NCI-H1105 treated with DMSO at 0.1 percent for 48 hours (cell line): ENCODE results near the gene NADK.

Experiments used
- DNase-seq: peaks from one replicate; lab custom pipeline; 2025; lab: John Stamatoyannopoulos, UW

Gene NADK

GRCh38 chr1:1777950-1778662, at the start of gene NADK:
TSS of gene NADK (minus strand) at chr1:1778470. CDS start at chr1:1765406, 13,064 bp downstream.
- DNase-seq: peak; percentile 42

GRCh38 chr1:1827089-1827848, 49.0 kb upstream of the NADK start:
- no peak for DNase-seq

- no peak for DNase-seq
Measured at GRCh38 chr1:1826356-1827088, 48.3 kb upstream of the NADK start.

- no peak for DNase-seq
Measured at GRCh38 chr1:1825217-1825616, 46.9 kb upstream of the NADK start.

DNA sequence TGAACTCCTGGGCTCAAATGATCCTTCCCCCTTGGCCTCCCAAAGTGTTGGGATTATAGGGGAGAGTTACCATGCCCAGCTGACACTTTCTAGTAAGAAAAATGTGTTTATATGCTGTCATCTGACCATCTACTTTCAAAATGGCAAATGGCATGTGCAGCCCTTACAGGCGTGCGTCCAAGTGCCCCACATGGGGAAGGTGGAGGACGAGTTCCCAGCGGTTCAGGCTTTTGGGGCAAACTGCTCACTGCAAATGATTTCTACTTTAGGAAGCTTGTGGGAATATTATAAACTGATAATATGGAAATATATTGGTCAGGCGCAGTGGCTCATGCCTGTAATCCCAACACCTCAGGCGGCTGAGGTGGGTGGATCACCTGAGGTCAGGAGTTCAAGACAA, 41.5 kb upstream of the NADK start:
- DNase-seq: no peak

GRCh38 chr1:1817221-1817620, 39.0 kb upstream of the NADK start:
- DNase-seq: no peak

DNA sequence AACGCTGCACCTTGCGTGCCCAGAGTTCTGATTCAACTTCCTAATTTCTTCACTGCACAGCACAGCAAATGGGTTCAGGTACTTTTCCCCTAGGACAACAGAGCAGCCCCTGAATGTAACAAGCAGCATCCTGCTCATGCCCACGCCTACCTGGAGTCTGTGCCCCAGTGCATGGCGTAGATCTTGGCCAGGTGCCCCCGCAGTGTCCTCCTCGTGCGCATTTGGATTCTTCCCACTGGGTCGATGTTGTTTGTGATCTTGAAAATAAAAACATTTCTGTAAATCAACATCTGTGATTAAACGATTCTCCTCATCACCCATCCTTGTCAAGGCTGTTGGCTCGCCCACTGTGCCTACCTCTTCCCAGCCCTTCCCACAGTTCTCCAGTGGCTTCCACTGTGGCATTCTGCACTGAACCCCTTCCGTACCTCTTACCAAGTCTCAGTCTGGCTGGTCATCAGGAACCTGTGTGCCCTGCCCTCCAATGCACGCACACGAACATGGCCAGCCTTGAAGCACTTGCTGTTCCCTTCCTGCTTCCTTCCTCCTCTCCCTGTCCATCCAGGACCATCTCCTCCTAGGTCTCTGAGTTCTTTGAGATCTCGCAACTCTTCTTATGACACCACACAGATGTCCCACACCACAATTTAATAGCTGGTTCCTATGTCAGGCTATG, 37.5 kb upstream of the NADK start:
- no peak for DNase-seq

DNA sequence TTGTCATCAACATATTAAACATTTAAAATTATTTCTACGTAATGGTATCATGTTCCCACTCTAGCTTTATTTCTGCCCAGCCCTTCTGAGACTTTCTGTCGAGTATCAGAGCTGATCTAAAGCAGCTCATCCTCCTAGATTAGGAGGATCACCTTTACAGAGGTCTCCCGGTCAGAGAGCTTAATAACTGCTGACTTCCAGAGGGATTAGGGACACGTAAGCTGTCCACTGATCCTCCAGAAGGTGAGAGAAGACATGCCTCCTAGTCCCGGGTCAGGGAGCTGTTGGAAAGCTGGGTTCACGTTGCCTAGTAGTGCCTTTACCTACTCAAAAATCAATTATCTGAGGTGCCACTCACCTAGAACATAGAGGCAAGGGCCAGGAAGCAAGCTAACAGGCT, 31.2 kb upstream of the NADK start:
- DNase-seq: no peak

GRCh38 chr1:1808206-1808605, 29.9 kb upstream of the NADK start:
- no peak for DNase-seq

- no peak for DNase-seq
Measured at GRCh38 chr1:1806890-1807289, 28.6 kb upstream of the NADK start.

- DNase-seq: no peak
Measured at GRCh38 chr1:1804301-1804700, 26.0 kb upstream of the NADK start.

- no peak for DNase-seq
Measured at GRCh38 chr1:1802871-1803270, 24.6 kb upstream of the NADK start.

- no peak for DNase-seq
Measured at GRCh38 chr1:1799716-1800115, 21.4 kb upstream of the NADK start.

GRCh38 chr1:1797731-1798341, 19.6 kb upstream of the NADK start:
- DNase-seq: no peak

DNA sequence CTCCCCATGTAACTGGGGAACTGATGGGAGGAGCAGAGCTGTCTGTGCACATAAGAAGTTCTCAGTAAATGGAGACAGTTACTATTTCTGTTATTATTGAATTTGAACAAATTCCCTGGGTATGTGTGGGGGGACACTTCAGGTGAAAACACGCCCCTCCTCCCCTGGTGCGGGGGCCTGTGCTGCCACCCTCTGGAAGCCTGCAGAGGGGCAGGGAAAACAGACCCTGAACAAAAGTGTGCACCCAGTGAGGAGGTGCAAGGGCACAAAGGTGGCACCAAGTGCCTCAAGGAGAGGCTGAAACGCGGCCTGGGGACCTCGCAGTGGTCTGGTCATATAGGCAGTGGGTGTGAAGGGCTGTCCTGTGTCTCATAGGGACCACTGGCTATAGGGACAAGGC, 18.2 kb upstream of the NADK start:
- DNase-seq: no peak

DNA sequence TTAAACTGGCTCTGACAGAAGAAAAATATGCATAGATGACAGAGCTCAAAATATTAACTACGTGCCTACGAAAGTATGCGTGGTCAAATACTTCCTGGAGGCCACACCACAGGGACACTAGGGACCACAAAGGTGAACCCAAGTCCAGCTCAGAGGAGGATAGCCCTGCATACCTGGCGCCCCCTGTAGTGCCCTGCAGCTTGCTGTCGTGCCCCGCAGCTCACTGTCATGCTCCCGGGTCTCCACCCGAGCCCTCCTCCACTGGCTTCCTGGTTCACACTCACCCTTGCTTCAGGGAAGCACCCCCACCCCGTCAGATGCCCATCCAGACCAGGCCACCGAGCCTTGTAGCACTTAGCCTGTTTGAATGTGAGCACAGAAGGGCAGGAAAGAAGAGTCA, 16.7 kb upstream of the NADK start:
- no peak for DNase-seq

DNA sequence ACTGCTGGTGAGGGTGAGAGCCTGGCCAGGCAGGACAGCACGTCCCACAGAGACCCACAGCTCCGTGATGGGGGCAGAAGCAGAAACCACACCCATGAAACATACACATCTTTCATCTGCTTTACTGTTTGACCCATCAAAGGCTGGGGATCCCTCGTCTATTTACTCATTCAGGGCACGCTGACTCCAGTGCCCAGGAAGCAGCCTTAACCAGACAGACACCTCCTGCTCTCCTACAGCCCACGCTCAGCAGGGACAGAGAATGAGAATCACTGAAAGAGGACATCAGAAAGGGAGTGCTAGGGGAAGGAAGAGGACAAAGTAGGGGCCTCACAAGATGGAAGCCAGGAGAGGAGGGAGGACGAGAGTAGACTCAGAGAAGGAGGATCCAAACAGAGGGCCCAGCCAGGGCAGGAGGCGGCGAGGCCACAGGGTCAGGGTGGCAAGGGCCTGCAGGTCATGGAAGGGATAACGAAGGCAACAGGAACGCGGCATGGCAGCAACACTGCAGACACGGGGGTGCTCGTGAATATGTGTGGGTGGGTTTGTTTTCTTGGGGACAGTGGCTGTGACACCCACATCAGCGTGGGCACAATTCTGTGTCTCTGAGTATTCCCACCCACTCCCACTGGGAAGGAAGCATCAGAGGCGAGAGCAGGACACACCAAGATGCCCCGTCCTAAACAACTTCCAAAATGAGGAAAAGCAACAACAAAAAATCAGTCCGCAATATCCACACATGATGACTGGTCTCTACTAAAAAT, 15.4 kb upstream of the NADK start:
- DNase-seq: no peak

DNA sequence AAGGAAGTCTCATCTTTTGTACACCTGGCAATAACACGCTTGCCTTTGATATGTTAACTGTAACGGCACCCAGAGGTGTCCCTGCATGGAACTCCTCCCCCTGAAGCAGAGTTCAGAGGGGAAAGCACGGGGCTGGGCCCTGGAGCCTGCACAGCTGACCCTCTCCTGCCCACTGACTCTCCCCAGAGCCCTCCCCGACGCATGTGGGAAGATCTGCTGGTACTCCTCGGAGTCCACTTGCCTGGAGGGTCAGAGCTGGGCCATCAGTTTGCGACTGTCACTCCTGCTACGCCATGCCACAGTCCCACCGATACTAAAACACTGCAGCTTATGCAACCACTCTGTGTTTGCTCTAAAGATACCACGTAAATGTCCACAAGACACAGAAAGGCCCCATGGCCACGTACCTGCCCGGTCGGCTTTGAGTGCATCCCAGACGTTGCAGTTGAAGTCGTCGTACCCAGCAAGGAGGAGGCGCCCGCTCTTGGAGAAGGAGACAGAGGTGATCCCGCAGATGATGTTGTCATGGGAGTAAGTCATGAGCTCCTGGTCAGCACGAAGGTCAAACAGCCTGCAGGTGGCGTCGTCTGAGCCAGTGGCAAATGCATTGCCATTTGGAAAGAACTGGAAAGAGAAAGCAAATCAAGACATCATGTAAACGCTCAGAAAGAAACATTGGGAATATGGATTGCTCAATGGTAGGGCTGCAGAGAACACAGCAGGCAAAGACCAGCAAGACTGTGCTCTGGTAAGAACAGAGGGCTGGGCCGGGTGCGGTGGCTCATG, 10.6 kb upstream of the NADK start:
- DNase-seq: no peak

DNA sequence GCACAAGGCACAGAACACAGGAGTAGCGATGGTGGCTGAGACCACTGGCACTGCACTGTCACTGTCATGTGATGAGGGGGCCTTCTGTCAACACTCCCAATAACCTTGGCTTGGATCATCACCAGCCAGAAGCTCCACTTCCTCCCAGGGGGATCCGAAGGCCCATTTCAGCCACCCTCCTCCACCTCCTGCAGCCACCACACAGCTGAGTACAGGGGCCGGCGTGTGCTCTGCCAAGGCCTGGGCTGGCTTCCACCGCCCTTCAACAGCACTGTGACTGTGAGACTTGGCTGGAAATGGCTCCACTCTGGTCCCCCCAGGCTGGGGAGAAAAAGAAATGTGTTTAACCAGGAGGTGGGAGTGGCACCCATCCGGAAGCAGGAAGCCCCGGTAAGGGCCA, 9.9 kb upstream of the NADK start:
- no peak for DNase-seq

DNA sequence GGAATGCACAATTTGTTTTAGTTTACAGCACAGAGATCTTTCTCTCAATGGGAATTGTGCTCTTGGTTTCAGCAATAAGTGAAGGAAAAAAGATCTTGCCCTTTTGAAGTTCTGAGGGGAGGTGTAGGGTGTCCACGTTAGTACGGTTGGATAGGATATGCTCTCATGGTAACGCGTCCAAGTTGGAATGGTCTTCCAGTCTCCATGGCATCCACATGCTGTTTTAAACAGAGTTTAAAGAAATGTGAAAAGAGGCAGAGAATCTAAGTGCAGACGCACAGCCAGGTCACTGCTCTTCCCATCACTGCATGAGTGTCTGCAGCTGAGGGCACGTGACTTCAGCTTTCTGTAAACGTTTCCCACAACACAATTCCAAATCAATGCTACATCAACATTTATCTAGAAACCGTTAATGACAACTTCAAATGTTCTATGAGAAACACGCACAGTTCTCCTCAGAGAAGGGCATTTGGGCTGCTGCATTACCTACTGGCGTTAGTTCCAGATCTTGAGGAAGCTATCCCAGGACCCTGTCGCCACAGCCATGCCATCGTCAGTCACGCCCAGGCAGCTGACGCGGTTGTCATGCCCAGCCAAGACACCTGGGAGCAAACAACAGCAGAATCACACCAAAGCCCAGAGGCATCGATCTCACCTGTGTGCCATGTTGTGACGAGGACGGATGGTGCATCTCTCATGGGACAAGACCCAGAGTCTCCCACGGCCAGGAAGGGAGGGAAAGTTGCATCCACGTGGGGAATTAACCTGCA, 8.8 kb upstream of the NADK start:
- no peak for DNase-seq
